ENCODE data around the gene IKZF2. TPM values are rescaled to one million over a fixed set of nuclear protein-coding genes. Genes with fewer than 3 reads are reported as not detected.

IKZF2 gene
- total RNA-seq, 4 donors from 2014 or later: 37.4 to 69.3 (median 42.7) TPM

GRCh38 chr2:213187386-213187785 is 36.0 kb upstream of the IKZF2 start:
- intact Hi-C loops (cut with DNase I; ENCODE audit: low total_unique reads): no loop called here
- DNase-seq (ENCODE audit: low spot score in 2 of 2): no peak
- TF ChIP-seq CTCF (IDR thresholded peaks at IDR 0.05) (no peak), POLR2A (IDR thresholded peaks at IDR 0.05) (no peak)
- 61 to 65% methylated on average over 3 of the region's 3 CpGs for WGBS, 2 donors
- no peak overlapping the region for H3K4me3 ChIP-seq (ENCODE audit: low read depth, poor library complexity, severe bottlenecking)

GRCh38 chr2:213185147-213185822 is 33.9 kb upstream of the IKZF2 start:
- no peak for DNase-seq (ENCODE audit: low spot score in 2 of 2)
- TF ChIP-seq CTCF (IDR thresholded peaks at IDR 0.05): no peak
- no peak for TF ChIP-seq POLR2A (IDR thresholded peaks at IDR 0.05)
- WGBS, 2 donors: 82 to 87% methylated on average over 3 of the region's 3 CpGs
- intact Hi-C loops (cut with DNase I; ENCODE audit: low total_unique reads): no loop called here
- H3K4me3 ChIP-seq (ENCODE audit: low read depth, poor library complexity, severe bottlenecking): no peak overlapping the region

GRCh38 chr2:213181712-213182111 is 30.3 kb upstream of the IKZF2 start:
- TF ChIP-seq CTCF (IDR thresholded peaks at IDR 0.05) (no peak), POLR2A (IDR thresholded peaks at IDR 0.05) (no peak)
- H3K4me3 ChIP-seq (ENCODE audit: low read depth, poor library complexity, severe bottlenecking): no peak overlapping the region
- no peak for DNase-seq (ENCODE audit: low spot score in 2 of 2)
- intact Hi-C loops (cut with DNase I; ENCODE audit: low total_unique reads): no loop called here

- intact Hi-C loops (cut with DNase I; ENCODE audit: low total_unique reads): no loop called here
- 79 to 84% methylated on average over 1 of the region's 1 CpG for WGBS, 2 donors
- no peak for DNase-seq (ENCODE audit: low spot score in 2 of 2)
- TF ChIP-seq POLR2A (IDR thresholded peaks at IDR 0.05): no peak
- no peak for TF ChIP-seq CTCF (IDR thresholded peaks at IDR 0.05)
- no peak overlapping the region for H3K4me3 ChIP-seq (ENCODE audit: low read depth, poor library complexity, severe bottlenecking)
Observed at GRCh38 chr2:213177679-213178078, 26.3 kb upstream of the IKZF2 start.

GRCh38 chr2:213175673-213176247 is 24.3 kb upstream of the IKZF2 start:
- no peak for TF ChIP-seq CTCF (IDR thresholded peaks at IDR 0.05)
- TF ChIP-seq POLR2A (IDR thresholded peaks at IDR 0.05): no peak
- intact Hi-C loops (cut with DNase I; ENCODE audit: low total_unique reads): no loop called here
- DNase-seq (ENCODE audit: low spot score in 2 of 2): no peak
- 52 to 68% methylated on average over 1 of the region's 1 CpG for WGBS, 2 donors
- no peak overlapping the region for H3K4me3 ChIP-seq (ENCODE audit: low read depth, poor library complexity, severe bottlenecking)

GRCh38 chr2:213172641-213173040 is 21.2 kb upstream of the IKZF2 start:
- intact Hi-C loops (cut with DNase I; ENCODE audit: low total_unique reads): no loop called here
- WGBS, 2 donors: 47 to 57% methylated on average over 1 of the region's 1 CpG
- no peak for DNase-seq (ENCODE audit: low spot score in 2 of 2)
- H3K4me3 ChIP-seq (ENCODE audit: low read depth, poor library complexity, severe bottlenecking): no peak overlapping the region
- TF ChIP-seq CTCF (IDR thresholded peaks at IDR 0.05) (no peak), POLR2A (IDR thresholded peaks at IDR 0.05) (no peak)
